Activated CD8-positive, alpha-beta memory T cell treated with anti-CD3 and anti-CD28 coated beads for 4 hours (primary cell): ENCODE results near the gene CABLES2.
A peak's percentile ranks its signal among the peaks of the same experiment; 100 is the strongest.
"Not testable (repeated sequence)": the region's sequence is repeated elsewhere in the genome, so short reads cannot be mapped to it uniquely, and the experiment has no call there.

ENCODE experiments used
- DNase-seq, 2 donors: peaks; one replicate each; pipeline ENCODE4 v3.0.0-alpha.2; 2020; ENCODE audit warnings: low read depth in 2 of 2

The CABLES2 gene

DNA sequence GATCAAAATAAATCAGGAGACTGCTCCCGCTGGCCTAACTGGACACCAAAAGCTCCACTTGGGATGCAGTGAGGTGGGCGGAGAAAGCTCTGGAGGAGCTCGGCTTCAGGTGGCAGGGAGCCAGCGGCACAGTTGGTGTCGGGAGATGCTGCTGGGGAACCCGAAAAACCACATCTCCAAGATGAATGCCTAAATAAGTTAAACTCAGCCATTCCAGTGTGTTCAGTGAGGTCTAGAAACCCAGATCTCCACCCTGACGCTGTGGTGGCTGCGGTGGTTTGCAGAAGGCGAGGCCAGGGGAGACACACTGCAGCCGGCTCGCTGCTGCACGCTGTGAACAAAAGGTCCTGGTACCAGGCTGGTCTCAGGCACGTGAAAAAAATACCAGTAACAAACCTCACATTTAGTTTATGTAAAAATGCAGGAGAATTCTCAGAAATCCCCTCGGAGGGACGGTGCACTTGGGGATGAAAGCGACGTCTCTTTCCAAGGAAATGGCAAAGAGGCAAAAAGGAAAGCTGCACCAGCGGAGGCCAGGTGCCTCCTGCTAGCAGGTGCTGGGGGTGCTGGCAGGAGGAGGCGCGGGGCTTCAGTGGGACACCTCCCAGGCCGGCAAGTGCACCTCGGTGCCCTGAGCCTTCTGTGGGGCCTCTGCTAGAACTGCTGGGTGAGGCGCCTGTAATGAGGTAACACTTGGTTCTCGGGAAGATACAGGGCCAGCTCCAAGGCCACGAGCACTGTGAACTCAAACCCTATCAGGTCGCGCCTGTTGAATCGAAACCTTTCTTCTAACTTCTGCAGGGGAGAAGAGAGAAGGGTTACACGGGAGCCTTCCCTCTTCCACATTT, 16.5 kb downstream of the CABLES2 start:
- no peak for DNase-seq

DNA sequence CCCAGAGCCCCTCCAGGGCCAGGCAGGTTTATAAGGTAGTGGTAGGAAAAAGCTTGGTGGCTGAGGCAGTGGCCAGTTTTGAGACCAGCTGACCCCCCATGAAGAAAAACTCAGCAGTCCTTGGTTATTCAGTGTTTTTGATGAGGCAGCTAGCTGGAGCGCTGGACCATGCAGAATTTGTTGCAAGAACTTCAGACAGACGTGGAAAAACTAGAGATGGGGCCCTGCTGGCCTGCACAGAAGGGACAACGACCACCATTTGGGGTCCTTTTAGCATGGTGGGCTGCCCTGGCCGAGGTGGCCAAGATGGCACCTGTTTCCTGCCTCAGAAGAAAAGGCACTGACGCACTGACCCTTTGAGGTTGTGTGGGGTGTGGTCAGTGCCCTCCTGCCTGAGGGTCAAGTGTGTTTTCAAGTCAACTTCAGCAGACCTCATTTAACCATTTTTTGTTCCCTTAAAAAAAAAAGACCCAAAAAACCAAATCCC, 17.4 kb downstream of the CABLES2 start:
- DNase-seq: no peak

DNA sequence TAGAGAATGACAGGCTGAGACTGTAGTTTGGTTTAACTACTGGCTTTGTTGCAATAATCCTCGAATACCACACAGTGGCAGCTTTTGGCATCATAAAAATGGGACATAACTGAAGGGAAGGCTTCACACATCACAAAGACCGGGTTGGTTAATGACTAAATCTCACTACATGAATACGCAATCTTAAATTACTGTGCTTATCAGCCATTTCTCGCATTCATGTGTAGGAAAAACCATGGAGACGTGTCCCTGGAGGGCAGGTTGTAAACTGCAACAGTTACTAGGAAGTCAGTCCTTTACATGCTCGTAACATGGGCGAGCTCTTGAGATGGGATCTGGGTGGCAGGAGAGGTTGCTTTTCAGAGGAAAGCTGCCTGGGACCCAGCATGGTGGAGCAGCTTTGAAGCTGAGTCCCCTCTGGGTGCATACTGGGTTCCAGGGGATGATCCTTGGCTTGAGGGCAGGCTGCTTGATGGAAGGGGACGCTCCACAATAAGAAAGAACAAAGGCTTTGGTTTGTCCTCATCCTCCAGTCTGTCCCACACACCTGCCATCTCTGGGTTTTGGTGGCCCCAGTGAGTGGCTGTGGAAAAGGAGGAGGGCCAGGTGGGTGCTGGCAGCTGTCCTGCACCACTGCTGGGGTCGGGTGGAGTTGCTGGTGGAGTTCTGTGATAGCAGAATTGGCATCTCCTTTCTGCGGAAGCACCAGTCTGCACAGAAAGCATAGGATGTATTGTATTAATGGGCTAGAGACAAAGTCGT, 18.1 kb downstream of the CABLES2 start:
- no peak for DNase-seq

DNA sequence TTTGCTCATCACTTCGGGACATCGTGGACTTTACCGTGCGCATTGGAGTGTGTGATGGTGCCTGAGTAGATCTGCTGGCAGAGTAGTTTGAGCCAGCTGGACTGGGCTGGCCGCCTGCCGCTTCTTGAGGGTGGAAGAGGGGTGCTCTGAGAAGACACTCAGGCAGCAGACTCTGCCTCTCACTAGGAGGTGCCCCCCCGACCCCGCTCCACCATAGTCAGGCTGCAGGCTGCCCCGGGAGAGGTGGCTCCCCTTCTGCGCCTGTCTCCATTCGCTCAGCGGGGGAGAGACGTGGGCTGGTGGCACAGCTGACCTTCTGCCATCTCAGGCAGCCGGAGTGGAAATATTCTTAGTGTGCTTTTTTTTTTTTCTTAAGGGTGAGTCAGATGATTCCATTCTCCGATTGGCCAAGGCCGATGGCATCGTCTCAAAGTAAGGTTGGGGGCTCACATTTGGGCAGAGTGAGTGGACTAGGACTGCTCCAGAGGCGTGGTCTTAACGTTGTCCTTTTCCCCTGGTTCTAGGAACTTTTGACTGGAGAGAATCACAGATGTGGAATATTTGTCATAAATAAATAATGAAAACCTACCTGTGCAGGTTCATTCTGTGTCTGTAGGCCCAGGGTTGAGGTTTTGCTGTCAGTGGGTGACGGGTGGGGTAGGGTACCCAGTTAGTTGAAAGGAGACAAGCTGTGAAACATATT, 19.0 kb downstream of the CABLES2 start:
- no peak for DNase-seq

GRCh38 chr20:62387219-62387913, 19.7 kb downstream of the CABLES2 start:
- DNase-seq: peak in 1 of 2 donors; percentile 13

- peak; percentile 86 to 89 for DNase-seq
Measured at GRCh38 chr20:62386383-62387218, 20.5 kb downstream of the CABLES2 start, which contains the start of gene RPS21. TSS of gene RPS21 (plus strand) at chr20:62387103. CDS start at chr20:62387339, 236 bp downstream.

- DNase-seq: peak; percentile 55 to 63
Measured at GRCh38 chr20:62382306-62383198, 24.5 kb downstream of the CABLES2 start.

DNA sequence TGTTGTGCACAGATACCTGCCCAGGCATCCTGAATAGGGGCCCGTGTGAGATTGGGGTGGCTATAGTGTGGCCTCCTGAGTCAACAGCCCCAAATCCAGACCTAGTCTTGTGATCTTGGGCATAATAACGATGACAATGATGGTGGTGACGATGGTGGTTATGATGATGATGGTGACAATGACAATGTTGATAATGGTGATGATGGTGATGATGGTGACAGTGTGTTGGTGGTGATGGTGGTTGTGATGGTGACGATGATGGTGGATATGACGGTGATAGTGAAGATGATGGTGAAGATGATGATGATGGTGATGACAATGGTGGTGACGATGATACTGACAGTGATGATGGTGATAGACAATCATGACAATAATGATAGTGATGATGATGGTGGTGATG, 25.2 kb downstream of the CABLES2 start:
- DNase-seq: no peak

DNA sequence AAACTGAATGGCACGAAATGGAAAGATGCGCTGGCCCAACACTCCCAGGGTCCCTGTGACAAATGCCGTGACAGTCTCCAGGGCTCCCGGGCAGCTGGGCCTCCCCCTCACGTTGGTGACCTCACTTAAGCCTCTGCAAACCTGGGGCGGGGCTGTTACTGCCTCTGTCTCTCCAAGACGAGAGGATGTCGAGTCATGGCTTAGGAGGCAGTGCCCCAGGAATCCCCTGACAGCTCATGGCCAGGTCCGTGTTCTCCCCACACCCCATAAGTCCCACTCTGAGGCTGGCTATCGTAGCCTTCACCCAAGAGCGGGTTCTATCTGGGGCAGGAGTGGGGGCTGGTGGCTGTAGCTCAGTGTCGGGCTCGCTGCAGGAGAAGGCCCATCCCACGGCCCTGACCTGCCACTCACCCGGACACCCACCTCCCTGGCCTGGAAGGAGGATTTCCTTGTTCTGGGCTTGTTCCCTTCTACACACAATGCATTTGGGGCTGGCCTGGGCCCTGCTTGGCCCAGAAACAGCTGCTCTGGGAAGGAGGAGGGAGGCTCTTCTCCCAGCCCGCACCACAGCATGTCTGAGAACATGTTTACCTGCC, 25.8 kb downstream of the CABLES2 start:
- DNase-seq: no peak

DNA sequence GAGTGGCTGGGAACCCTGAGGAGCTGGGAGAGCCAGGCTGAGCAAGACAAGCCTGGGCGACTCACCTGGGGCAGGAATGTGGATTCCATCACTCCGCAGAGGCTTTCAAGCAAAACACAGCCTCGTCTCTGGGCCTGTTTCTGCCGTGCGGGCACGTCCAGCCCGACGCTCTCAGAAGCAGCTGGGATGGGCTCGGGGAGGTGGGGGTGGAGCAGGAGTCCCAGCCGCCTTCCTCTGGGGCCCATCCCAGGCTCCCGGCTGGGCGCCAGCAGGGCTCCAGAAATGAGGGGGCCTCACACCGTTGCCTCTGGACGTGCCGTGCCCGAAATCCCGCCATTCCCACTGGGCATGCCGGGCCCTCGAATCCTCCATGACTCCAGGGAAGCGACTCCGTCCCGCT, 28.9 kb downstream of the CABLES2 start:
- DNase-seq: no peak

DNA sequence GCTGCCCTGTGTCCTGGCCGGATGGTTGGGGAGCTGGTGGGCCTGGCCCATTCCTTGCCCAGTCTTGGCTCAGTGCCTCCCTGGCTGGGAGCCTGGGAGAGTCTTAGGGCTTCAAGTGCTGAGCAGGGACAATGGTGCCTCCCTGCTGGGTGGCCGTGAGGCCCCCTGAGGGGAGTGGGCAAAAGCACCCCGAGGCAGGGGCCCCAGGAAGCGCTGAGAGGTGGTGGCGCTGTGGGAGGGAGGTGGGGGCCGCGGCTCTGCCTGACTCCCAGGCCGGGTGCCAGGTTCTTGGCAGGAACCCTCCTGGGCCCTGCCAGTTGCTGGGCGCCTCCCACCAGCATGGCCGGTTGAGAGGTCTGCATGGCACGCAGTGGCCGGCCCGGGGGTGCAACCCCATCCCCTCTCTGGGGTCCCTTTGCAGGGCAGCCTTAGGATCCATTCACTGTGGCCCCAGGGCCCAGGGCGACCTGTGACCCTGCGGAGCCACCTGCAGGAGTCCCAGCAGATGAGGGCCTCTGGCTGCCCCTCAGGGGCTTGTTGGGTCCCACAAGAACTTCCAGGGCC, 29.4 kb downstream of the CABLES2 start:
- DNase-seq: no peak

DNA sequence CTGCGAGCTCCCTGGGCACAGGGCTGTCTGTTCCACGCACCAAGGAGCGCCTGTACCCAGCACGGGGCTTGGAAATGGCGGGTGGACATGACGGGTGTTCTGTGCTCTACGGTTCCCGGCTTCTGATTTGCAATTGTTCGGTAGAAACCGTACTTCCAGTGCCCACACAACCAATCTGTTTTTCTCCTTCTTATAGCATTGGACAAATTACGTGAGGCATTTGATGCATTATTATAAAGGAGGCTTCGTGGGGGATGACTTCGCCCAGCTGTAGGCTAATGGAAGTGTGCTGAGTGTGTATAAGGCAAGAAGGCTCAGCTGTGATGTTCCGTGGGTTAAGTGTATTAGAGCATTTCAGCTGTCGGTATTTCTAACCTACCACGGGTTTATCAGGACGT, 30.0 kb downstream of the CABLES2 start:
- no peak for DNase-seq

GRCh38 chr20:62376112-62377063, 30.7 kb downstream of the CABLES2 start:
- DNase-seq: no peak

- DNase-seq: no peak
Measured at GRCh38 chr20:62374331-62375152, 32.5 kb downstream of the CABLES2 start.

DNA sequence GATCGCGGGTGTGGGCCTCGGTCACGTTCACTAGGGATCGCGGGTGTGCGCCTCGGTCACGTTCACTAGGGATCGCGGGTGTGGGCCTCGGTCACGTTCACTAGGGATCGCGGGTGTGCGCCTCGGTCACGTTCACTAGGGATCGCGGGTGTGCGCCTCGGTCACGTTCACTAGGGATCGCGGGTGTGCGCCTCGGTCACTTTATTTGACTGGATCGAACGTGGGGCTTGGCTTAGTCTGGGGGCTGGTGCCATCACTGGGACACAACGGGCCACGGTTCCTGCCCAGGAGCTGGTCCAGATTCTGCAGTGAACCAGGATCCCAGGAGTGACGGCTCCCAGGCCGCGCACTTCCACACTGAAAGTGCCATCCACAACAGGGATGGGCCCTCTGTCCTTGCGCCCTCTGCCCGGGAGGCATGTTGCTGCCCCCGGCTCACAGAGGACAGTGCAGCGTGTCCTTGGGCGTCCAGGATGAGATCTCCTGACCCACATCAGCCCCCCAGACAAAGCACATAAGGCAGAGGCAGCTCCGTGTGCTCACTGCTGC, 33.4 kb downstream of the CABLES2 start:
- DNase-seq: not testable (repeated sequence)
